ENCODE measurements around the gene GARNL3. TPM values are rescaled to one million over a fixed set of nuclear protein-coding genes. Genes with fewer than 3 reads are reported as not detected.

GARNL3 gene
- total RNA-seq, 8 experiments from 2014 or later: 1.0 to 21.8 (median 15.9) TPM

DNA sequence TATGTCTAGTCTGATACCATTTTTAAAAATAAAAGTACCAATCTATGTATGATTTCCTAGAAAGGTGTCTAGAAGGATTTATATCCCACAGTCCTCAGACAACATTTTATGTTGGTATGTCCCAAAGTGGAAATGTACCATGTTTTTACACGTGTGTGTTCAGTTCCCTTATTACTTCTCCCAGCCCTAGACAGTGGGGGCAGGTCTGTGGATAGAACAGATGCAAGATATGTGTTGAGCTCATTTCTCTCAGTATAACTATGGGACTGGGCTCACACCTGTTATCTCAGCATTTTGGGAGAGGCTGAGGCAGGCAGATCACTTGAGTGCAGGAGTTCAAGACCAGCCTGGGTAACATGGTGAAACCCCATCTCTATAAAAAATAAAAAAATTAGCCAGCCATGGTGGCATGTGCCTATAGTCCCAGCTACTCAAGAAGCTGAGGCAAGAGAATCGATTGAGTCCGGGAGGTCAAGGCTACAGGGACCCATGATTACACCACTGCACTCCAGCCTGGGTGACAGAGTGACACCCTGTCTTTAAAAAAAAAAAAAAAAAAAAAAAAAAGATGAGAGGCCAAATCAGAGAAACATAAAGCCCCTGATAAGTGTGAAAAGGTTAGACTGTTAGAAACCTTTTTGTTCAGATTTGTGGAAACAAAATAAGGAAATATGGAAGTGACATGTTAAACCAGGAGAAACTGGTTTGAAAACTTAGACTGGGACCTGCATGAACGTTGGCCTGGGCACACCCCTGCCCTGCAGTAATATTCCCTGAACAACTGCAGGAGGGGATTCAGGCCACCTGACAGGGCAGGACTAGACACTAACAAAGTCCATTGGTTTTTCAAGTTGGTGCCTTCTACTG lies 125.0 kb downstream of the GARNL3 start:
- in situ Hi-C loops (cut with MboI; ENCODE audit: low pct_unique_long_range_greater_than_20kb in 2 of 9, low sequenced_read_pairs in 9 of 9, unreplicated experiment in 9 of 9): loop anchor here in 2 of 9 experiments (25.0 kb wide), 2 partner anchors 152 to 177 kb away; no protein-coding TSS in a partner anchor
- no peak for ATAC-seq (replicated peaks in 6 of 8)
- peaks cover 31 to 42% of the 10 kb centered on the region in 2 donors for H3K4me1 ChIP-seq (replicated peaks in 1 of 2)
- WGBS, 10 experiments: 57 to 100% (median 80%) methylated on average over 2 to 4 of the region's 4 CpGs
- peak overlapping the region; percentile 38 to 56 for H3K27ac ChIP-seq
- H3K4me3 ChIP-seq: no peak overlapping the region

DNA sequence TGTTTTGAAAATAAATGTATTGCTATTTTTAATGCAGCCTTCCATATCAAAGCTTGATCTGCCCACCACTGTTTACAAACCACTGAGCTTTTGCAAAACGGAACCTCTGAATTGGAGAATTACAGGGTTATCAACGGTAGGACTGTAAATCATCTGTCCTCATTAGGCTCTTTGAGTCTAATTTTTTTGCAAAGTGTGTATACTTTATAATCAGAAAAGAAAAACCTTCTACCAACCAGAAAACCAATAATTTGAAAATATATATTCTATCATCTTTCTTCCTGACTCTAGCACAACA lies 125.6 kb downstream of the GARNL3 start:
- WGBS, 10 experiments: 54 to 79% (median 68%) methylated on average over 2 of the region's 2 CpGs; no CpG with 5 or more reads in 4 of the 10 experiments
- no peak for ATAC-seq (replicated peaks in 6 of 8)
- peaks cover 31 to 39% of the 10 kb centered on the region in 2 donors for H3K4me1 ChIP-seq (replicated peaks in 1 of 2)
- no peak overlapping the region for H3K27ac ChIP-seq
- no peak overlapping the region for H3K4me3 ChIP-seq
- in situ Hi-C loops (cut with MboI; ENCODE audit: low pct_unique_long_range_greater_than_20kb in 2 of 9, low sequenced_read_pairs in 9 of 9, unreplicated experiment in 9 of 9): loop anchor here in 2 of 9 experiments (25.0 kb wide), 2 partner anchors 153 to 178 kb away; no protein-coding TSS in a partner anchor

DNA sequence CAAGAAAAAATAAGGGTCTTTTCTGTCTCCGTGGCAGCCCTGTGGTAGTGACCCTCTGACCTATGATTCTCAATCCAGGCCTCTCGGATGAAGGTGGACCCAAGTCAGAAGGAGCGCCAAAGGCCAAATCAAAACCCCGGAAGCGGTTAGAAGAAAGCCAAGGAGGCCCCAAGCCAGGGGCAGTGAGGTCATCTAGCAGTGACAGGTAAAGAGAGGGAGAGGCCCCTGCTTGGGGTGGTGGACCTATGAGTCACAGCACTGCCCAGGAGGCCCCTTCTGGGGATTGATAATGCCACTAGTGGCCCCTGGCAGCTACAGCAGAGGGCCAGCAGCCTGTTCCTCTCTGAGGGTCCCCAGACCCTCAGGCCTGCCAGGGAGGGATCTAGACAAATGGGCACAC lies 126.0 kb downstream of the GARNL3 start:
- Histone ChIP-seq H3K27ac (peak overlapping the region in 1 of 2 donors; percentile 46), H3K4me3 (no peak overlapping the region), H3K4me1 (replicated peaks in 1 of 2) (peaks cover 31 to 36% of the 10 kb centered on the region in 2 donors)
- WGBS, 10 experiments: 40 to 94% (median 68%) methylated on average over 1 to 5 of the region's 5 CpGs; no CpG with 5 or more reads in 1 of the 10 experiments
- in situ Hi-C loops (cut with MboI; ENCODE audit: low pct_unique_long_range_greater_than_20kb in 2 of 9, low sequenced_read_pairs in 9 of 9, unreplicated experiment in 9 of 9): loop anchor here in 2 of 9 experiments (25.0 kb wide), 2 partner anchors 153 to 178 kb away; no protein-coding TSS in a partner anchor
- ATAC-seq (replicated peaks in 6 of 8): peak in 5 of 8 experiments; percentile 8 to 39 (median 15)

DNA sequence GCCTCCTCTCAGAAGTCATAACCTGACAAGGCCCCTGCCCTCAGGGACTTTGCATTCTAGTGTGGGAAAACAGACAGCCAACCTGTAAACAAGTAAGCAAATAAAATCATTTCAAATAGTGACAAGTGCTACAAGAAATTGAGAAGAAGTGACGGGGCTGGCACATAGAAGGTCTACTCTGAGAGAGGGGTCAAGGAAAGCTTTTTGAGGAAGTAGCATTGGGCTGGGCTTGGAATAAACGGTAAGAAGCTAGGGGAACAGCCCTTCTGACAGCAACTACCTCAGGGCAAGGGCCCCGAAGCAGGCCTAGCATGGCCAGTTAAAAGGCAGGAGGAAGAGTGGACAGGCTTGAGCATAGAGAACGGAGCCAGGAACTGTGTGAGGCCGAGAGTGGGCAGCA lies 127.6 kb downstream of the GARNL3 start:
- Histone ChIP-seq H3K4me1 (replicated peaks in 1 of 2) (peaks cover 31 to 33% of the 10 kb centered on the region in 2 donors), H3K4me3 (no peak overlapping the region), H3K27ac (no peak overlapping the region)
- 50 to 100% (median 87%) methylated on average over 1 to 4 of the region's 5 CpGs; no CpG with 5 or more reads in 1 of the 10 experiments for WGBS, 10 experiments
- ATAC-seq (replicated peaks in 6 of 8): no peak
- in situ Hi-C loops (cut with MboI; ENCODE audit: low pct_unique_long_range_greater_than_20kb in 2 of 9, low sequenced_read_pairs in 9 of 9, unreplicated experiment in 9 of 9): loop anchor here in 2 of 9 experiments (25.0 kb wide), 2 partner anchors 155 to 180 kb away; no protein-coding TSS in a partner anchor

DNA sequence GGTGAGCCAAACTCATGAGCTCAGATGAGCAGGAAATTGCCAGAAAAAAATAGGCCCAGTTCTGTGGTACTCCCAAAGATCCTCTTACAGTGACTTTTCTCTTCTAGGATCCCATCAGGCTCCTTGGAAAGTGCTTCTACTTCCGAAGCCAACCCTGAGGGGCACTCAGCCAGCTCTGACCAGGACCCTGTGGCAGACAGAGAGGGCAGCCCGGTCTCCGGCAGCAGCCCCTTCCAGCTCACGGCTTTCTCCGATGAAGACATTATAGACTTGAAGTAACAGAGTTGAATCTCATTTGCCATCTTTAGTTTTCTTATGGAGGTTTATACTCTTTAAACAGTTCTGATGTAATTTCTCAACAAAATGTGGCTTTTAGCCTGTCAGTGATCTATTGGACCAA lies 128.4 kb downstream of the GARNL3 start:
- ATAC-seq (replicated peaks in 6 of 8): no peak
- WGBS, 10 experiments: 92 to 100% (median 96%) methylated on average over 2 to 5 of the region's 5 CpGs; no CpG with 5 or more reads in 5 of the 10 experiments
- peaks cover 27 to 28% of the 10 kb centered on the region in 2 donors for H3K4me1 ChIP-seq (replicated peaks in 1 of 2)
- no peak overlapping the region for H3K4me3 ChIP-seq
- no peak overlapping the region for H3K27ac ChIP-seq
- in situ Hi-C loops (cut with MboI; ENCODE audit: low pct_unique_long_range_greater_than_20kb in 2 of 9, low sequenced_read_pairs in 9 of 9, unreplicated experiment in 9 of 9): loop anchor here in 2 of 9 experiments (25.0 kb wide), 2 partner anchors 156 to 181 kb away; no protein-coding TSS in a partner anchor

DNA sequence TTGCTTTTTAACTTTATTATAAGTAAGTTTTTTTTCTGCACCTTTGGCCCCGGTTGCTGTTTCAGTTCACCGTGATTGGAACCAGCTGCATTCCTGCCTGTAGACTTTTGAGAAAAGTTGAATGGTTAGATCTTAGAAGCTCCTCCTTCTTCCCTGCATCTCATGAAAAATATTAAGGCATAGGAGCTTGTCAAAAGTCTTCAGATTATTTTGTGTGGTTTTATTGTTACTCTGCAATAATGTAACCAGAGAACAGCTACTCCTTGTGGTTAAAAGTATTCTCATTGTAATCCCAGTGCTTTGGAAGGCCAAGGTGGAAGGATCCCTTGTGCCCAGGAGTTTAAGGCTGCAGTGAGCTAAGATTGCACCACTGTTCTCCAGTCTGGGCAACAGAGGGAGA lies 129.1 kb downstream of the GARNL3 start:
- peaks cover 27 to 28% of the 10 kb centered on the region in 2 donors for H3K4me1 ChIP-seq (replicated peaks in 1 of 2)
- H3K4me3 ChIP-seq: no peak overlapping the region
- 0 to 100% (median 69%) methylated on average over 1 to 2 of the region's 2 CpGs; no CpG with 5 or more reads in 2 of the 10 experiments for WGBS, 10 experiments
- in situ Hi-C loops (cut with MboI; ENCODE audit: low pct_unique_long_range_greater_than_20kb in 2 of 9, low sequenced_read_pairs in 9 of 9, unreplicated experiment in 9 of 9): loop anchor here in 2 of 9 experiments (25.0 kb wide), 2 partner anchors 156 to 181 kb away; no protein-coding TSS in a partner anchor
- no peak for ATAC-seq (replicated peaks in 6 of 8)
- no peak overlapping the region for H3K27ac ChIP-seq

DNA sequence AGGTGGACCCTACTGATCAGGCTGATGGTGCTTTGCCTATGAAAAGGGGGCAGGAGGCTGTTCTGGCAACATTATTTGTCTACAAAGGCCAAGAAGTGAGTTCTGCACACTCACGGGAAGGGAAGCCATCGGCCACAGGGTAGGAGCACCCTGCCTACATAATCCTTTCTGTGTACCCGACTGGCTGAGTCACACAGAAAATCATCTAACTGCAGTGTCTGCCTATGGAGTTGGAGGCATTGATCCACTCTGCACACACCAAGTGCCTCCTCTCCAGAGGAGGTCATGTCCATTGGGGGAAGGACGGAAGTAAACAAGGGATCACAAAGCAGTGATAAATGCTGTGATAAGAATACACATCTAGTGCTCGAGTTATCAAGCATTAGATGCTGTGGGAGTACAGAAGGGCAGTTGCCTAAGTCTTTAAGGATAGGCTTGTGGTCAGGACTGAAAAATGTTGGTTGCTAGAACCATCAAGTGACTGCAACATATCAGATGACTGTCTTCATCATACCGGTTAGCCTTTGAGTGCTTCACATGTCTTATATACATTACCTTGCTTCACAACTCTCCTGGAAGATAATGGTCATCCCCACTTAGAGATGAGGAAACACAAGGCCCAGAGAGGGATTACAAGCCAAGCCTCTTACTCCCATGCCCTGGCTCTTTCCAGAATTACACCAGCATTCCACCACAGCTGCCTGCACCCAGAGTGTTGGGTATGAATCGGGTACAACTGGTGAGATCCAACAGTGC lies 131.1 kb downstream of the GARNL3 start:
- no peak overlapping the region for H3K27ac ChIP-seq
- H3K4me3 ChIP-seq: peak overlapping the region in 2 of 5 donors; percentile 48 to 59
- 62 to 100% (median 79%) methylated on average over 1 to 5 of the region's 7 CpGs; no CpG with 5 or more reads in 5 of the 10 experiments for WGBS, 10 experiments
- in situ Hi-C loops (cut with MboI; ENCODE audit: low pct_unique_long_range_greater_than_20kb in 2 of 9, low sequenced_read_pairs in 9 of 9, unreplicated experiment in 9 of 9): loop anchor here in 2 of 9 experiments (25.0 kb wide), 2 partner anchors 158 to 183 kb away; no protein-coding TSS in a partner anchor
- ATAC-seq (replicated peaks in 6 of 8): no peak
- H3K4me1 ChIP-seq (replicated peaks in 1 of 2): peaks cover 8 to 10% of the 10 kb centered on the region in 2 donors

DNA sequence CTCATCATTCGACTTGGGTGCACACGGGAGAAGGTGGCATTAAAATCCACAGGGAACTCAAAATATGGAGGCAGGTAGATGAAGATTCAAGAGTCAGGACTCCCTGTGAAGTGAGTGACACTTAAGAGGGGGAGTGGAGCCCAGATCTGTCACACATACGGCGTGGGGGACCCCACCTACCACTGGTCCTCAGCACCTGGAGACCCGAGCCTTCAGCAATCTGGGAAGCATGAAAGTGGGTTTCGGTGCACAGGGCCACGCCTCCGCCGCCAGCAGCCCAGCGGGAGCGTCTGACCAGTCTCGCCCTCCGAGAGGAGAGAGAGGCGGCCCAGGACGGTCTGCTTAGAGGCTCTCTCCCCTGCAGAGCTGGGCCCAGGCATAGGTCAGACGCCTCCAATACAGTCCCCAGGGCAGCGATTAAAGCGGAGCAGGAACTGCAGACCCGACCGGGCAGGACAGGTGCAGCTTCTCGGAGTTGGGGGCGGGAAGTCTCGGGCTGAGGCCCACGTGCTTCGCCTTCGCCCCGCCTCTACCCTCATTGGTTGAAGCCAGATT lies 131.8 kb downstream of the GARNL3 start:
- no peak for ATAC-seq (replicated peaks in 6 of 8)
- H3K27ac ChIP-seq: no peak overlapping the region
- 0 to 60% (median 8%) methylated on average over 1 to 10 of the region's 27 CpGs; no CpG with 5 or more reads in 3 of the 10 experiments for WGBS, 10 experiments
- peaks cover 5 to 7% of the 10 kb centered on the region in 2 donors for H3K4me1 ChIP-seq (replicated peaks in 1 of 2)
- peak overlapping the region; percentile 41 to 59 (median 48) for H3K4me3 ChIP-seq
- in situ Hi-C loops (cut with MboI; ENCODE audit: low pct_unique_long_range_greater_than_20kb in 2 of 9, low sequenced_read_pairs in 9 of 9, unreplicated experiment in 9 of 9): loop anchor here in 2 of 9 experiments (25.0 kb wide), 2 partner anchors 159 to 184 kb away; no protein-coding TSS in a partner anchor

DNA sequence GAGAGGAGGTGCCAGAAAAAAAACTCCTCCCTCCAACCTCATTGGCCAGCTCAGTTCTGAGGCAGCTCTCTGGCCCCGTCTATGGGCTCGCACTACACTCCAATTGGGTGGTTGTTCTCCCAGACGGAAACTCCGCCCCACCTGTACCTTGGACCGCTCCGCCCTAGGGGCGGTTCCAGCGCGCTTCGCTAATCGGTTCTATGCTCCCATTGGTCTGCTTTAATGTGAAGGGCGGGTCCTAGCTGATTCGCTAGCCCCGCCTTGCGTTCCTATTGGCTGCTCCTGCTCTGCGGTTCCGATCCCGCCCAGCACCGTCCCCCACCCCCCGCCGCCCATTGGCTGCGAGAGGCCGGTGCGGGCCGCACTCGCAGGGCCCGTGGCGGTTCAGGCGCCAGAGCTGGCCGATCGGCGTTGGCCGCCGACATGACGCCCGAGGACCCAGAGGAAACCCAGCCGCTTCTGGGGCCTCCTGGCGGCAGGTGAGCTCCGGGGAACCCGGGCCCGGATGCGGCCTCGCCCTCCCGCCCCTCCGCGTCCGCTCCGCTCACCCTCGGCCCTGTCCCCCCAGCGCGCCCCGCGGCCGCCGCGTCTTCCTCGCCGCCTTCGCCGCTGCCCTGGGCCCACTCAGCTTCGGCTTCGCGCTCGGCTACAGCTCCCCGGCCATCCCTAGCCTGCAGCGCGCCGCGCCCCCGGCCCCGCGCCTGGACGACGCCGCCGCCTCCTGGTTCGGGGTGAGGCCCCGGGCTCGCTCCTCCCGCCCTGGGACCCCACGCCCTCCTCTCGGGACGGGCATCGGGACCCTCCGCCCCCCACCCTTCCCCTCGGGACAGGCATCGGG lies 132.5 kb downstream of the GARNL3 start, which contains the start of gene SLC2A8:
SLC2A8 (plus strand) TSS at position 362 of the 838 bp plus-strand sequence; CDS start at position 424, 62 bp downstream.
- Histone ChIP-seq H3K4me3 (peak within 1 kb of the TSS; percentile 64 to 85 (median 72)), H3K4me1 (replicated peaks in 1 of 2) (peaks cover 5 to 7% of the 10 kb centered on the region in 2 donors), H3K27ac (peak within 1 kb of the TSS; percentile 69 to 77)
- WGBS, 10 experiments: 0% methylated on average over 1 to 2 of the region's 87 CpGs; no CpG with 5 or more reads in 8 of the 10 experiments
- in situ Hi-C loops (cut with MboI; ENCODE audit: low pct_unique_long_range_greater_than_20kb in 2 of 9, low sequenced_read_pairs in 9 of 9, unreplicated experiment in 9 of 9): loop anchor here in 2 of 9 experiments (25.0 kb wide), 2 partner anchors 160 to 185 kb away; no protein-coding TSS in a partner anchor
- ATAC-seq (replicated peaks in 6 of 8): peak; percentile 90 to 94 (median 93)

DNA sequence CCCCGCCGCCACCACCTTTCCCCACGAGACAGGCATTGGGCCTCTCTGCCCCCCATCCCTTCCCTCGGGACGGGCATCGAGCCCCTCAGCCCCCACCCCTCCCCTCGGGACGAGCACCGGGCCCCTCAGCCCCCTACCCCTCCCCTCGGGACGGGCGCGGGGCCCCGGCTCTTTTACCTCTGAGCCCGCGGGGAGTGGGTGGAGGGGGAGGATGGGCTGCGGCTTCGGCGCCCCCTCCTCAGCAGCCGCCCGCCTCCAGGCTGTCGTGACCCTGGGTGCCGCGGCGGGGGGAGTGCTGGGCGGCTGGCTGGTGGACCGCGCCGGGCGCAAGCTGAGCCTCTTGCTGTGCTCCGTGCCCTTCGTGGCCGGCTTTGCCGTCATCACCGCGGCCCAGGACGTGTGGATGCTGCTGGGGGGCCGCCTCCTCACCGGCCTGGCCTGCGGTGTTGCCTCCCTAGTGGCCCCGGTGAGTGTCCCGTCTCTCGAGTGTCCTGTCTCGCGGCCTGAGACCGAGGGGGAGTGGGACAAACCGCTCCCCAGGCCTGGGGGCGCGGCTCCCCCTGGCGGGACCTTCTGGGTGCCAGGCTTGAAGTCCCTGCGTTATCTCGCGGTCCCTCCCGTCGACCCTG lies 133.2 kb downstream of the GARNL3 start:
- Histone ChIP-seq H3K27ac (peak overlapping the region; percentile 69 to 77), H3K4me1 (replicated peaks in 1 of 2) (peaks cover 5 to 7% of the 10 kb centered on the region in 2 donors), H3K4me3 (peak overlapping the region; percentile 64 to 85 (median 72))
- in situ Hi-C loops (cut with MboI; ENCODE audit: low pct_unique_long_range_greater_than_20kb in 2 of 9, low sequenced_read_pairs in 9 of 9, unreplicated experiment in 9 of 9): loop anchor here in 2 of 9 experiments (25.0 kb wide), 2 partner anchors 160 to 185 kb away; no protein-coding TSS in a partner anchor
- WGBS, 10 experiments: 0 to 4% (median 0%) methylated on average over 2 to 9 of the region's 55 CpGs; no CpG with 5 or more reads in 6 of the 10 experiments
- ATAC-seq (replicated peaks in 6 of 8): peak in 5 of 8 experiments; percentile 0

DNA sequence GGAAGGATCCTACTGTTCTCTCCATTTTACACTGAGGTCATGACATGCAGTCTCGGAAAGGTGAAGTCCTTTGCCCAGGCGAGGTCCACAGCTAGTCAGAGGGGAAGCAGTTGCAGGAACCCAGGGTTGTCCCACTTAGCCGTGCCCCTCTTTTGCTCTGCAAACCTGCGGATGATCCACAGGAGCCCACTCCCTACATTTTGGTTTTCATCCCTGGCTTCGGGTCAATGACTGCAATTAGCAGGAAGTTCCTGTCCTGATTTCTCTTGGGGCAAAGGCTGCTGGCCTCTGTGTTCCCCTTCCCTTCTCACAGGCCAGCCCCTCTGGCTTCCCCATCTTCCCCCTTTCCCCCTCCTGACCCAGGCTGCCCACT lies 133.7 kb downstream of the GARNL3 start:
- no peak overlapping the region for H3K27ac ChIP-seq
- WGBS, 10 experiments: 0 to 40% (median 27%) methylated on average over 1 to 3 of the region's 5 CpGs; no CpG with 5 or more reads in 6 of the 10 experiments
- ATAC-seq (replicated peaks in 6 of 8): no peak
- in situ Hi-C loops (cut with MboI; ENCODE audit: low pct_unique_long_range_greater_than_20kb in 2 of 9, low sequenced_read_pairs in 9 of 9, unreplicated experiment in 9 of 9): loop anchor here in 2 of 9 experiments (25.0 kb wide), 2 partner anchors 161 to 186 kb away; no protein-coding TSS in a partner anchor
- H3K4me3 ChIP-seq: peak overlapping the region; percentile 64 to 85 (median 72)
- H3K4me1 ChIP-seq (replicated peaks in 1 of 2): peaks cover 5 to 7% of the 10 kb centered on the region in 2 donors
